ENCODE measurements around the gene GLRX2. TPM values are rescaled to one million over a fixed set of nuclear protein-coding genes. Genes with fewer than 3 reads are reported as not detected.

GLRX2 gene
- total RNA-seq, 1 experiment from 2014 or later = 30.6 TPM

- TF ChIP-seq REST (IDR thresholded peaks at IDR 0.05; ENCODE audit: low read depth) = no peak
These were observed 27.2 kb downstream of the GLRX2 start (continued) for GRCh38 chr1:193077991-193078390.

- no peaks in the 10 kb centered on the region for H3K9me2 ChIP-seq (ENCODE audit: insufficient read depth)
- H3K4me1 ChIP-seq (ENCODE audit: control insufficient read depth in 1 of 2, insufficient read depth in 2 of 2, low read length in 2 of 2) = 0 out of 4 replicates have a peak, but pooled peaks cover 0 to 3% of the 10 kb centered on the region in 2 experiments
- H3K27me3 ChIP-seq (ENCODE audit: insufficient read depth, low read length) = no peaks in the 10 kb centered on the region
- 0 out of 2 replicates have a peak, but pooled peaks have one; percentile 22 for ATAC-seq
- BruUV-seq (replicated peaks) = no TSS peak
- ChIA-PET CTCF (interaction anchor here (1.4 to 1.6 kb wide), 2 partner anchors 13 to 52 kb away, joined by 3 to 4 read pairs; no protein-coding TSS in a partner anchor), RAD21 (ENCODE audit: low non-redundant PET in 1 of 2, low total read pairs in 2 of 2, uncharacterized antibody in 2 of 2, unreplicated experiment in 2 of 2) (no interaction called here), POLR2A (interaction anchor here (1.0 kb wide), 1 partner anchor 12 kb away, joined by 3 read pairs; the partner anchor contains the start of gene UCHL5)
- H3K27ac ChIP-seq (ENCODE audit: low read depth, low read length) = no peak overlapping the region
- TF ChIP-seq ZFX (IDR thresholded peaks at IDR 0.05) = no peak
- no peak for TF ChIP-seq POLR2AphosphoS5 (IDR thresholded peaks at IDR 0.05; ENCODE audit: low read depth, low read length)
- TF ChIP-seq CTCF (IDR thresholded peaks at IDR 0.05 in 2 of 3, conservative IDR thresholded peaks at IDR 0.05 in 1 of 3; ENCODE audit: borderline replicate concordance in 1 of 3, insufficient read depth in 1 of 3, low read depth in 2 of 3, low read length in 2 of 3) = no peak
- no peak for TF ChIP-seq ELF1 (IDR thresholded peaks at IDR 0.05; ENCODE audit: borderline replicate concordance, low read depth)
- no peak for TF ChIP-seq CEBPB (IDR thresholded peaks at IDR 0.05; ENCODE audit: low read depth)
- TF ChIP-seq RAD21 (IDR thresholded peaks at IDR 0.05; ENCODE audit: low read depth) = no peak
- no peak for TF ChIP-seq EZH2phosphoT487 (IDR thresholded peaks at IDR 0.05; ENCODE audit: borderline replicate concordance)
- TF ChIP-seq ATF3 (IDR thresholded peaks at IDR 0.05) = no peak
- no peak for TF ChIP-seq MAX (IDR thresholded peaks at IDR 0.05)
- no peak for TF ChIP-seq POLR2A (IDR thresholded peaks at IDR 0.05; ENCODE audit: borderline replicate concordance, extremely low read depth, insufficient read depth, insufficient read length)
- no peak for TF ChIP-seq TCF7L2 (IDR thresholded peaks at IDR 0.05; ENCODE audit: borderline replicate concordance, extremely low read depth, insufficient read depth, insufficient read length)
- TF ChIP-seq FOSL1 (IDR thresholded peaks at IDR 0.05; ENCODE audit: low read depth) = no peak
- no peak for TF ChIP-seq ZNF274 (IDR thresholded peaks at IDR 0.05; ENCODE audit: low read depth, low read length)
- no peak for TF ChIP-seq ZBTB33 (IDR thresholded peaks at IDR 0.05; ENCODE audit: extremely low read depth, insufficient replicate concordance, low read length)
- TF ChIP-seq SRF (IDR thresholded peaks at IDR 0.05; ENCODE audit: low read depth) = no peak
- no peak for TF ChIP-seq SIN3A (IDR thresholded peaks at IDR 0.05; ENCODE audit: low read depth)
- no peak overlapping the region for H2AFZ ChIP-seq (ENCODE audit: low read depth, low read length, poor library complexity, severe bottlenecking)
- peaks cover 2 to 4% of the 10 kb centered on the region in 2 experiments; a peak in 2 of 4 replicates for H3K36me3 ChIP-seq (ENCODE audit: control insufficient read depth in 1 of 2, insufficient read depth in 2 of 2, low read length in 2 of 2)
- H3K9me3 ChIP-seq (ENCODE audit: control insufficient read depth in 1 of 2, insufficient read depth in 1 of 2, low read depth in 1 of 2, low read length in 2 of 2) = no peaks in the 10 kb centered on the region
- H3K4me2 ChIP-seq (ENCODE audit: low read length) = no peak overlapping the region
- no peak overlapping the region for H3K9ac ChIP-seq (ENCODE audit: low read length)
- peaks cover 81% of the 10 kb centered on the region for H3K79me2 ChIP-seq (ENCODE audit: insufficient read depth, low read length)
- H3K4me3 ChIP-seq (replicated peaks in 1 of 2; ENCODE audit: low read depth in 1 of 2, low read length in 2 of 2) = no peak overlapping the region
- DNase-seq (ENCODE audit: low read depth, low spot score) = no peak
- no peaks in the 10 kb centered on the region; the same call in 1 of the 2 replicates for H4K20me1 ChIP-seq (ENCODE audit: insufficient read depth)
- intact Hi-C loops (cut with micrococcal nuclease) = no loop called here
These were observed 34.3 kb downstream of the GLRX2 start for GRCh38 chr1:193070942-193071341.

All from HCT116 (cell line).